Spleen (tissue), 11 donors: ENCODE measurements around the gene TIRAP. TPM values are rescaled to one million over a fixed set of nuclear protein-coding genes. Genes with fewer than 3 reads are reported as not detected.

Experiments
- polyA plus RNA-seq, 3 donors: library from polyadenylated mRNA; stranded (reverse); fragments of 200-250 nt; gene quantifications; one replicate each; pipeline ENCODE4 v1.2.1, GENCODE V29; 2013
- small RNA-seq, 4 donors: library from RNA; depleted of rRNA; stranded (forward); fragments of <200 nt; gene quantifications; one replicate each; pipeline ENCODE3, GENCODE V24; 2016
- total RNA-seq, 7 donors: library from RNA; depleted of rRNA in 3 of 7; stranded (reverse); fragments of >200 nt in 3 of 7; fragmentation: NEBNext Ultra II Directional in 4 of 7; extraction: Animal tissue kit (Norgen Biotek cat#: 25700) in 4 of 7; gene quantifications; one replicate each; pipeline versions ENCODE4 v1.1.0 to v1.2.1, GENCODE V29; 2016 to 2021
- donor health status: healthy with polysubstance abuse.
- donor health status: DM: no; HTN: no; CAD: no; lungs with moderate emphysema.
- donor health status: DM: no; HTN: no; CAD: no.
- donor health status: Bipolar disorder and iron deficiency.
- donor health status: healthy.
- donor health status: DM: no; HTN: no; CAD: no.
- donor health status: DM: yes; HTN: yes; CAD: no.

TIRAP gene
- total and polyA plus RNA-seq, 10 donors: 2.6 to 23.5 (median 17.1) TPM

Small RNAs within 50 kb of the gene (small RNA-seq; reads per million reads assigned to genes)
- 0 reads per million in 4 donors for gene RN7SL351P

Other genes with a start within 250 kb of the TIRAP start
- gene CDON, start 220.2 kb upstream of the TIRAP start, total RNA-seq: 1 to 10 TPM; 1.8 to 5.3 (median 3.6) TPM
- gene CDON, start 220.2 kb upstream of the TIRAP start, polyA plus RNA-seq: under 1 TPM; 0.30 to 0.58 (median 0.45) TPM
- 10 to 100 TPM; 20.6 to 26.7 (median 22.3) TPM for gene RPUSD4, start 71.4 kb upstream of the TIRAP start, total RNA-seq
- gene RPUSD4, start 71.4 kb upstream of the TIRAP start, polyA plus RNA-seq: 10 to 100 TPM; 14.5 to 15.5 (median 15.4) TPM
- gene FAM118B, start 71.3 kb upstream of the TIRAP start, total RNA-seq: 10 to 100 TPM; 15.3 to 32.3 (median 21.0) TPM
- 10 to 100 TPM in 1 of 3 donors, 1 to 10 TPM in 2; 5.5 to 11.1 (median 6.5) TPM for gene FAM118B, start 71.3 kb upstream of the TIRAP start, polyA plus RNA-seq
- 100 to 1,000 TPM; 103 to 130 (median 117) TPM for gene SRPRA, start 14.2 kb upstream of the TIRAP start, total RNA-seq
- gene SRPRA, start 14.2 kb upstream of the TIRAP start, polyA plus RNA-seq: 10 to 100 TPM; 30.9 to 35.3 (median 32.0) TPM
- 10 to 100 TPM; 26.1 to 48.1 (median 32.0) TPM for gene FOXRED1, start 13.9 kb upstream of the TIRAP start, total RNA-seq
- gene FOXRED1, start 13.9 kb upstream of the TIRAP start, polyA plus RNA-seq: 10 to 100 TPM; 20.5 to 31.6 (median 23.3) TPM
- gene DCPS, start 21.0 kb downstream of the TIRAP start, total RNA-seq: 10 to 100 TPM; 17.4 to 30.8 (median 21.1) TPM
- 10 to 100 TPM; 23.9 to 35.2 (median 30.4) TPM for gene DCPS, start 21.0 kb downstream of the TIRAP start, polyA plus RNA-seq
- gene ST3GAL4, start 72.6 kb downstream of the TIRAP start, total RNA-seq: 100 to 1,000 TPM in 1 of 7 donors, 10 to 100 TPM in 6; 41.2 to 102 (median 53.0) TPM
- gene ST3GAL4, start 72.6 kb downstream of the TIRAP start, polyA plus RNA-seq: 10 to 100 TPM; 12.8 to 25.0 (median 22.4) TPM